HepG2 (cell line): ENCODE data around the gene BBS1. TPM values are rescaled to one million over a fixed set of nuclear protein-coding genes. Genes with fewer than 3 reads are reported as not detected.

ENCODE experiments used
- ATAC-seq: fragments of 200-7000 bp; cut with Tn5 transposase; 3 replicates; pipeline ENCODE4 v1.9.1; 2020; ENCODE audit warnings: mild to moderate bottlenecking, moderate library complexity
- BruUV-seq: library from RNA; stranded (reverse); fragments of 400-500 nt; replicated peaks from 2 replicates; lab custom pipeline; 2021; lab: Mats Ljungman, UMichigan
- CTCF ChIA-PET: fragments of 300-600 bp; formaldehyde crosslinking; extraction: SDS; loops from one replicate; lab custom pipeline; 2021; ENCODE audit warnings: low total read pairs, inconsistent platforms, low intra/inter-chr PET ratio; lab: Yijun Ruan, JAX
- POLR2A ChIA-PET: fragments of 350-600 bp; sonication (Branson Sonifier 250); formaldehyde crosslinking; loops from one replicate; lab custom pipeline; 2020; ENCODE audit warnings: antibody characterized with exemption, inconsistent platforms; lab: Yijun Ruan, JAX
- DNase-seq: peaks from one replicate; pipeline ENCODE4 v3.0.0-alpha.2; 2015; ENCODE audit warnings: low spot score
- FAIRE-seq: peaks from 3 replicates; lab custom pipeline; 2011; peaks lifted over from hg19 to GRCh38; lab: Jason Lieb, UNC
- H2AFZ ChIP-seq: one replicate; pipeline ENCODE4 v1.6.1; 2011; ENCODE audit warnings: low read length, inconsistent platforms
- H3K27ac ChIP-seq: fragments of 300-600 bp; 3 replicates; pipeline ENCODE4 v1.8.0; 2011; ENCODE audit warnings: mixed run types, mild to moderate bottlenecking, mixed read lengths, low read length, inconsistent platforms; ENCODE audit not compliant: insufficient read depth; ENCODE audit errors: extremely low read length
- H3K27me3 ChIP-seq, 2 experiments: fragments of 200-600 bp in 1 of 2; 2 replicates in 1 of 2; 3 replicates in 1 of 2; pipeline versions ENCODE4 v1.6.0 to v1.8.0; 2011; ENCODE audit warnings: low read length in 2 of 2, mild to moderate bottlenecking in 2 of 2, moderate library complexity in 2 of 2, inconsistent platforms in 1 of 2; ENCODE audit not compliant: insufficient read depth in 2 of 2, control insufficient read depth in 1 of 2
- H3K36me3 ChIP-seq, 2 experiments: fragments of 200-600 bp in 1 of 2; replicated peaks in 1 of 2; 2 replicates in 1 of 2; 3 replicates in 1 of 2; pipeline versions ENCODE4 v1.5.1 to v1.8.0; 2011; ENCODE audit warnings: low read length in 2 of 2, inconsistent platforms in 1 of 2; ENCODE audit not compliant: insufficient read depth in 2 of 2, control insufficient read depth in 1 of 2
- H3K4me1 ChIP-seq: 2 replicates; pipeline ENCODE4 v1.5.1; 2012; ENCODE audit warnings: low read length, inconsistent platforms; ENCODE audit not compliant: insufficient read depth
- H3K4me2 ChIP-seq: 2 replicates; pipeline ENCODE4 v1.6.0; 2011; ENCODE audit warnings: low read depth, low read length, inconsistent platforms
- H3K4me3 ChIP-seq, 3 experiments: fragments of 200-600 bp in 1 of 3; sonication (generic), shearing (Covaris generic) in 1 of 3; replicated peaks in 1 of 3; 2 replicates each; pipeline ENCODE4 v1.5.1; 2011 to 2016; ENCODE audit warnings: low read length in 3 of 3, inconsistent platforms in 2 of 3, low read depth in 2 of 3, mild to moderate bottlenecking in 2 of 3, control low read depth in 1 of 3, mixed read lengths in 1 of 3; ENCODE audit not compliant: insufficient read depth in 1 of 3
- H3K79me2 ChIP-seq: one replicate; pipeline ENCODE4 v1.6.1; 2011; ENCODE audit warnings: low read length, inconsistent platforms; ENCODE audit not compliant: insufficient read depth
- H3K9ac ChIP-seq: 2 replicates; pipeline ENCODE4 v1.6.0; 2011; ENCODE audit warnings: mild to moderate bottlenecking, low read depth, low read length, inconsistent platforms; ENCODE audit not compliant: insufficient read depth
- H3K9me3 ChIP-seq: 2 replicates; pipeline ENCODE4 v1.5.1; 2012; ENCODE audit warnings: mild to moderate bottlenecking, low read length
- H4K20me1 ChIP-seq: 2 replicates; pipeline ENCODE4 v1.6.0; 2011; ENCODE audit warnings: inconsistent platforms, mild to moderate bottlenecking, low read length, moderate library complexity; ENCODE audit not compliant: insufficient read depth
- ETS1 ChIP-seq: sonication (generic); formaldehyde crosslinking; IDR thresholded peaks from 2 replicates; pipeline ENCODE4 v1.4.0; 2020; ENCODE audit warnings: missing genetic modification reagents
- KDM5B ChIP-seq: sonication (generic); formaldehyde crosslinking; IDR thresholded peaks from 2 replicates; pipeline ENCODE4 v1.4.0; 2020; ENCODE audit warnings: missing genetic modification reagents, mild to moderate bottlenecking, borderline replicate concordance
- ZMYM3 ChIP-seq: sonication (generic); formaldehyde crosslinking; IDR thresholded peaks from 2 replicates; pipeline ENCODE4 v1.5.1; 2020; ENCODE audit warnings: mild to moderate bottlenecking, missing genetic modification reagents
- ZNF768 ChIP-seq: sonication (generic); formaldehyde crosslinking; IDR thresholded peaks from 2 replicates; pipeline ENCODE4 v1.4.0; 2020; ENCODE audit warnings: missing genetic modification reagents
- WGBS: methylation state at CpG from one replicate; pipeline ENCODE4 v1.1.6; 2017; ENCODE audit warnings: low lambda C conversion rate; 5-methylcytosine and 5-hydroxymethylcytosine counted together
- in situ Hi-C: cut with HindIII; loops from 2 replicates; pipeline ENCODE4 v1.10.0; 2017; ENCODE audit warnings: low pct_unique_long_range_greater_than_20kb; ENCODE audit not compliant: extremely low pct_ligation_motif_present
- intact Hi-C: fragments of 100-400 bp; cut with micrococcal nuclease; formaldehyde crosslinking; loops from one replicate; pipeline ENCODE4 v1.10.0; 2022; ENCODE audit not compliant: unreplicated experiment
- polyA plus RNA-seq, 8 experiments: library from polyadenylated mRNA; depleted of rRNA in 3 of 8; stranded (reverse) in 7 of 8; unstranded in 1 of 8; fragments of >200 nt; fragmentation: Illumina TruSeq in 4 of 8; extraction: Trizol in 4 of 8; gene quantifications; 2 replicates each; pipeline versions ENCODE4 v1.2.1 to v1.2.3, GENCODE V29; 2011 to 2016; ENCODE audit warnings: low read depth in 4 of 8, missing spikeins in 1 of 8, mixed read lengths in 1 of 8; ENCODE audit not compliant: insufficient read depth in 1 of 8
- total RNA-seq, 5 experiments: library from RNA; depleted of rRNA; stranded (reverse); fragments of >200 nt; fragmentation: Illumina TruSeq; extraction: Trizol; gene quantifications; 2 replicates each; pipeline ENCODE4 v1.2.3, GENCODE V29; 2016; ENCODE audit warnings: low read depth in 1 of 5

BBS1 gene
- total and polyA plus RNA-seq, 2 of the 13 experiments (the other 11 are each of a cell fraction or from before 2014, with no cell fraction given), result 11.7 to 14.1 TPM

GRCh38 chr11:66549696-66550095 is 39.3 kb downstream of the BBS1 start:
- Histone ChIP-seq H3K4me2 (no peak overlapping the region), H3K27ac (no peak overlapping the region), H3K4me3 (no peak overlapping the region), H3K9me3 (no peaks in the 10 kb centered on the region), H3K36me3 (no peaks in the 10 kb centered on the region), H3K79me2 (no peaks in the 10 kb centered on the region), H3K9ac (no peak overlapping the region), H3K4me1 (peaks cover 46% of the 10 kb centered on the region), H3K27me3 (peaks cover 2 to 11% of the 10 kb centered on the region in 2 experiments; a peak in 4 of 5 replicates), H2AFZ (no peak overlapping the region), H4K20me1 (no peaks in the 10 kb centered on the region)
- BruUV-seq, result no TSS peak
- ChIA-PET CTCF (no interaction called here), POLR2A (no interaction called here)
- ATAC-seq (no peak), FAIRE-seq (no peak), DNase-seq (no peak)
- TF ChIP-seq KDM5B (CRISPR knock-in tag) (no peak), ZMYM3 (CRISPR knock-in tag) (peak; percentile 58; the same call in 1 of the 2 replicates)
- intact Hi-C loops (no loop called here), in situ Hi-C loops (loop anchor here (25.0 kb wide), 1 partner anchor 288 kb away; the partner anchor contains the start of gene RCE1)
- WGBS, result 55% methylated on average over 3 of the region's 3 CpGs

GRCh38 chr11:66550887-66551286 is 40.5 kb downstream of the BBS1 start:
- in situ Hi-C loops (loop anchor here (25.0 kb wide), 1 partner anchor 286 kb away; the partner anchor contains the start of gene RCE1), intact Hi-C loops (no loop called here)
- POLR2A ChIA-PET, result interaction anchor here (1.5 kb wide), 1 partner anchor 88 kb away, joined by 4 read pairs; the partner anchor contains the start of gene RBM4
- no peaks in the 10 kb centered on the region for H4K20me1 ChIP-seq
- no peak overlapping the region for H3K4me3 ChIP-seq
- H3K4me1 ChIP-seq, result peaks cover 40% of the 10 kb centered on the region
- WGBS, result 42% methylated on average over 3 of the region's 4 CpGs
- no TSS peak for BruUV-seq
- ATAC-seq (no peak), DNase-seq (no peak), FAIRE-seq (no peak)
- no peak overlapping the region for H3K27ac ChIP-seq
- CTCF ChIA-PET, result no interaction called here
- H3K4me2 ChIP-seq, result no peak overlapping the region
- H3K27me3 ChIP-seq, result peaks cover 2 to 19% of the 10 kb centered on the region in 2 experiments
- H3K36me3 ChIP-seq, result no peaks in the 10 kb centered on the region
- H2AFZ ChIP-seq, result no peak overlapping the region
- no peak overlapping the region for H3K9ac ChIP-seq
- H3K79me2 ChIP-seq, result no peaks in the 10 kb centered on the region
- TF ChIP-seq ZNF768 (CRISPR knock-in tag) (peak; percentile 97), ZMYM3 (CRISPR knock-in tag) (0 out of 2 replicates have a peak, but pooled peaks have one; percentile 20), ETS1 (CRISPR knock-in tag) (no peak)
- no peaks in the 10 kb centered on the region for H3K9me3 ChIP-seq
